Measurements from ENCODE around the gene MYOD1. TPM values are rescaled to one million over a fixed set of nuclear protein-coding genes. Genes with fewer than 3 reads are reported as not detected.

The MYOD1 gene
- total RNA-seq, 4 donors from 2014 or later: not detected

DNA sequence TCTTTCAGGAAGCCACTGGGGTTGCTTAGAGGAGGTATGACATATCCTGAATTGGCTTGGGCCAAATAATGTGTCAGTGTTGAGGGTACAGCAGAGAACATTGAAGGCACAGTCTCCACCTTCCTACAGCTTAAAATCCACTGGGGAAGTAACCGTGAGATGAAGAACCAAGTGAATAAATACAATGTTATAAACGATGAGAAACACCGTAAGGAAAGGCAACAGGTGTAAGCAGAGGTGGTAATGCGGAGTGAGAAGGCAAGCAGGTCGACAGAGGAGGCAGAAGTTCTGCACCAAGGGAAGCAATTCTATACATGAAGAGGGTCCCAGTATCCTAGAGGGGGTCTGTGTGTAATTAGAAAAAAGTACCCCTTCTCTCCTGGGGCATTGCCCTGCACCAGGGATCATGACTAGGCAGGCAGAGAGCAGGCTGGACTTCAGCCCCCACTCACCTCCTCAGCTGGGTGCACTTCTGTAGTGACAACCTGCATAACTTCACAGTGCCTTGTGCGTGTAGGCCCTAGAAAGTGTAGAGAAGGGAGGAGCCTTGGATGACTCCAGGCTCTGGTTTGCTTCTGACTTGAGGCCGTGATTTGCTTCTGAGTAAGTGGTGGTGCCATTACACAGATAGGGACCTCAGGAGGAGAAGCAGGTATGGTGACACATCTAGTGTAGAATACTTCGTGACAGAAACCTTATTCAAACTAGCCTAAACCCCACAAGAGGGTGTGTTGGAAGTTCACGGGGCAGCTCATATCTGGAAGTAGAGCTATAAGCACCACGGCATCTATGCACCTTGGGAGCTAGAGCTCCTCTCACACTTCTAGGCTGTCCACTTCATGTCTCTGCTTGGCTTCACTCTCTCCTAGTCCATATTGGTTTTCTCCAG, 4.9 kb downstream of the MYOD1 start:
- H3K4me1 ChIP-seq: peaks cover 0 to 7% (median 0%) of the 10 kb centered on the region in 4 donors
- no peak overlapping the region for H3K27ac ChIP-seq
- no peaks in the 10 kb centered on the region for H3K36me3 ChIP-seq
- 68 to 74% methylated on average over 5 to 10 of the region's 10 CpGs for WGBS, 2 donors (ENCODE audit: low coverage in 1 of 2)
- TF ChIP-seq POLR2A (IDR thresholded peaks at IDR 0.05): no peak
- no peak for TF ChIP-seq POLR2AphosphoS5 (IDR thresholded peaks at IDR 0.05)
- TF ChIP-seq, protein P1, sequence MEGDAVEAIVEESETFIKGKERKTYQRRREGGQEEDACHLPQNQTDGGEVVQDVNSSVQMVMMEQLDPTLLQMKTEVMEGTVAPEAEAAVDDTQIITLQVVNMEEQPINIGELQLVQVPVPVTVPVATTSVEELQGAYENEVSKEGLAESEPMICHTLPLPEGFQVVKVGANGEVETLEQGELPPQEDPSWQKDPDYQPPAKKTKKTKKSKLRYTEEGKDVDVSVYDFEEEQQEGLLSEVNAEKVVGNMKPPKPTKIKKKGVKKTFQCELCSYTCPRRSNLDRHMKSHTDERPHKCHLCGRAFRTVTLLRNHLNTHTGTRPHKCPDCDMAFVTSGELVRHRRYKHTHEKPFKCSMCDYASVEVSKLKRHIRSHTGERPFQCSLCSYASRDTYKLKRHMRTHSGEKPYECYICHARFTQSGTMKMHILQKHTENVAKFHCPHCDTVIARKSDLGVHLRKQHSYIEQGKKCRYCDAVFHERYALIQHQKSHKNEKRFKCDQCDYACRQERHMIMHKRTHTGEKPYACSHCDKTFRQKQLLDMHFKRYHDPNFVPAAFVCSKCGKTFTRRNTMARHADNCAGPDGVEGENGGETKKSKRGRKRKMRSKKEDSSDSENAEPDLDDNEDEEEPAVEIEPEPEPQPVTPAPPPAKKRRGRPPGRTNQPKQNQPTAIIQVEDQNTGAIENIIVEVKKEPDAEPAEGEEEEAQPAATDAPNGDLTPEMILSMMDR (IDR thresholded peaks at IDR 0.05): no peak
- H3K27me3 ChIP-seq: peaks cover 80% of the 10 kb centered on the region
- intact Hi-C loops (cut with DNase I; ENCODE audit: low total_unique reads) (no loop called here), in situ Hi-C loops (cut with MboI; ENCODE audit: low pct_ligation_motif_present in 1 of 4, low pct_unique_long_range_greater_than_20kb in 1 of 4, low sequenced_read_pairs in 3 of 4) (loop anchor here in 1 of 4 donors (10.0 kb wide), 1 partner anchor 261 kb away; no protein-coding TSS in a partner anchor)
- DNase-seq: no peak
- no peaks in the 10 kb centered on the region for H3K9me3 ChIP-seq
- no peak overlapping the region for H3K4me3 ChIP-seq

DNA sequence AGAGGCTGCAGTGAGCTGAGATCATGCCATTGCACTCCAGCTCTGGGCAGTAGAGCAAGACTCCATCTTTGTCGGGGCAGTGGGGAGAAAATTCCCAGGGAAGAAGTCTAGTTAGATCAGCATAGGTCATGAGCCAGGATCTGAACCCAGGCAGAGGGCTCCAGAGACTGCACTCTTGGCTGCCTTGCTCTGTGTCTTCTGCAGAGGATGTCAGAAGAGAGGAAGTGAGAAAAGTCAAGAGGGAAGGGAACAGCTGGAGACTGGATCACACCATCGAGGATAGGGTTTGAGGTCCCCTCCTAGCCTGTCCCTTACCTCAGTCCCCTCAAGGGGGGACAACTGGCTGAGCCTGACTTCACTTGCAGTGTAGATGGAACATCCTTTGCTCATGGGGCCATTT, 5.8 kb downstream of the MYOD1 start:
- no peak overlapping the region for H3K27ac ChIP-seq
- 60 to 79% methylated on average over 1 to 2 of the region's 2 CpGs for WGBS, 2 donors (ENCODE audit: low coverage in 1 of 2)
- in situ Hi-C loops (cut with MboI; ENCODE audit: low pct_ligation_motif_present in 1 of 4, low pct_unique_long_range_greater_than_20kb in 1 of 4, low sequenced_read_pairs in 3 of 4): loop anchor here in 1 of 4 donors (10.0 kb wide), 1 partner anchor 260 kb away; no protein-coding TSS in a partner anchor
- no peak overlapping the region for H3K4me3 ChIP-seq
- H3K4me1 ChIP-seq: peaks cover 0 to 4% (median 0%) of the 10 kb centered on the region in 4 donors
- no peaks in the 10 kb centered on the region for H3K9me3 ChIP-seq
- H3K36me3 ChIP-seq: no peaks in the 10 kb centered on the region
- no peak for TF ChIP-seq POLR2A (IDR thresholded peaks at IDR 0.05)
- TF ChIP-seq, protein P1 (IDR thresholded peaks at IDR 0.05): no peak
- no peak for TF ChIP-seq EP300 (IDR thresholded peaks at IDR 0.05; ENCODE audit: low read depth)
- TF ChIP-seq POLR2AphosphoS5 (IDR thresholded peaks at IDR 0.05): no peak
- peaks cover 78% of the 10 kb centered on the region for H3K27me3 ChIP-seq
- intact Hi-C loops (cut with DNase I; ENCODE audit: low total_unique reads): no loop called here
- no peak for DNase-seq

DNA sequence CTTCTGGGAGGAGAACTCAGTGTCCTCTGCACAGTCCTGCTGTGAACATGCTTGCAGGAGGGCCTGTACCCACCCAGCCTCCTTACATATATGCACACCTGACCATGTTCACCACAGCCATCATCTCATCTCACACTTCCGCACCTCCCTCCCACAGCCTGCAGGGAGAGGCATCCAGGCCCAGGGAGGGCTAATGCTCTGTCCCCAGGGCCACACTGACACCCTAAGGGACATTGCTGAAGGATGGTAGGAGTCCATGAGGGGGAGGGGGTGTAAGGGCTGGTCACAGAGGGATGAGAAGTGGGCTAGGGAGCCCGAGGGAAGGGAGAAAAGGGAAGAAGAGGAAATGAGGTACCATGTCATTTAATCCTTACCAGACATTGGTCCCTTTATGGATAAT, 10.8 kb downstream of the MYOD1 start:
- TF ChIP-seq, protein P1 (IDR thresholded peaks at IDR 0.05): no peak
- no peak for TF ChIP-seq EP300 (IDR thresholded peaks at IDR 0.05; ENCODE audit: low read depth)
- no peak for TF ChIP-seq POLR2A (IDR thresholded peaks at IDR 0.05)
- TF ChIP-seq POLR2AphosphoS5 (IDR thresholded peaks at IDR 0.05): no peak
- H3K36me3 ChIP-seq: no peaks in the 10 kb centered on the region
- no peaks in the 10 kb centered on the region for H3K9me3 ChIP-seq
- in situ Hi-C loops (cut with MboI; ENCODE audit: low pct_ligation_motif_present in 1 of 4, low pct_unique_long_range_greater_than_20kb in 1 of 4, low sequenced_read_pairs in 3 of 4): no loop called here
- peaks cover 53% of the 10 kb centered on the region for H3K27me3 ChIP-seq
- WGBS, 2 donors (ENCODE audit: low coverage in 1 of 2): 57% methylated on average over 2 of the region's 2 CpGs; no CpG with 5 or more reads in 1 of the 2 donors
- no peak overlapping the region for H3K27ac ChIP-seq
- peaks cover 0 to 9% (median 8%) of the 10 kb centered on the region in 4 donors for H3K4me1 ChIP-seq
- no peak for DNase-seq
- no peak overlapping the region for H3K4me3 ChIP-seq
- intact Hi-C loops (cut with DNase I; ENCODE audit: low total_unique reads): loop anchor here (5.0 kb wide), 1 partner anchor 247 kb away; no protein-coding TSS in a partner anchor

GRCh38 chr11:17730608-17731462, 11.5 kb downstream of the MYOD1 start:
- no peak overlapping the region for H3K4me3 ChIP-seq
- TF ChIP-seq, protein P1 (IDR thresholded peaks at IDR 0.05): peak; percentile 64 to 81 (median 71)
- TF ChIP-seq POLR2AphosphoS5 (IDR thresholded peaks at IDR 0.05): no peak
- no peaks in the 10 kb centered on the region for H3K36me3 ChIP-seq
- peaks cover 0 to 15% (median 14%) of the 10 kb centered on the region in 4 donors for H3K4me1 ChIP-seq
- H3K27ac ChIP-seq: no peak overlapping the region
- peaks cover 53% of the 10 kb centered on the region for H3K27me3 ChIP-seq
- WGBS, 2 donors (ENCODE audit: low coverage in 1 of 2): 17 to 58% methylated on average over 2 to 9 of the region's 9 CpGs
- intact Hi-C loops (cut with DNase I; ENCODE audit: low total_unique reads): loop anchor here (5.0 kb wide), 1 partner anchor 246 kb away; no protein-coding TSS in a partner anchor
- H3K9me3 ChIP-seq: no peaks in the 10 kb centered on the region
- DNase-seq: peak; percentile 71
- in situ Hi-C loops (cut with MboI; ENCODE audit: low pct_ligation_motif_present in 1 of 4, low pct_unique_long_range_greater_than_20kb in 1 of 4, low sequenced_read_pairs in 3 of 4): no loop called here

Data from transverse colon (tissue), 4 donors.